ENCODE measurements around the gene ANKRD42. TPM values are rescaled to one million over a fixed set of nuclear protein-coding genes. Genes with fewer than 3 reads are reported as not detected.

ANKRD42 gene
- total and polyA plus RNA-seq, 2 of the 8 experiments (the other 6 are each of a cell fraction or from before 2014, with no cell fraction given) = 2.0 to 5.5 TPM

DNA sequence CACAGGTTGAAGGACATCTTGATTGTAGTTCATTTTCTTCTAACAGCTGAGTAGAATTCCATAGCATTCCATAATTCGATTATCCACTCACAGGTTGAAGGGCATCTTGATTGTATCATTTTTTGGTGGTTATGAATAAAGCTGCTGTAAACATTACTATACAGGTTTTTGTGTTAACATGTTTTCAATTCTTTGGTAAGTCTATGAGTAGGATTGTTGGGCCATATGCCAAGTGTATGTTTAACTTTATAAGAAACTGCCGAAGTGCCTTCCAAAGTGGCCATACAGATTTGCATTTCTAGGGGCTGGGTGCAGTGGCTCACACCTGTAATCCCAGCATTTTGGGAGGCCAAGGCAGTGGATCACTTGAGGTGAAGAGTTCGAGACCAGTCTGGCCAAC is 44.6 kb downstream of the ANKRD42 start:
- Histone ChIP-seq H4K5ac (ENCODE audit: insufficient read length, low read depth, low read length) (no peak overlapping the region), H2BK20ac (ENCODE audit: low read length) (no peak overlapping the region), H3K27ac (ENCODE audit: low read depth, low read length) (no peak overlapping the region), H2BK5ac (ENCODE audit: low read depth, low read length) (no peak overlapping the region), H2BK12ac (ENCODE audit: low read depth, low read length) (no peak overlapping the region), H4K20me1 (replicated peaks in 1 of 2; ENCODE audit: control insufficient read depth in 1 of 2, insufficient read depth in 2 of 2, low read length in 2 of 2) (no peaks in the 10 kb centered on the region), H3K27me3 (replicated peaks in 1 of 4; ENCODE audit: control insufficient read depth in 3 of 4, extremely low read depth in 1 of 4, insufficient read depth in 3 of 4, low read length in 3 of 4) (no peaks in the 10 kb centered on the region), H3K79me2 (ENCODE audit: control insufficient read depth in 1 of 2, insufficient read depth in 2 of 2, low read length in 2 of 2) (no peaks in the 10 kb centered on the region), H3K23ac (ENCODE audit: insufficient read length) (no peak overlapping the region), H4K91ac (replicated peaks; ENCODE audit: insufficient read length, low read length) (no peak overlapping the region), H3K23me2 (ENCODE audit: low read depth, low read length) (no peaks in the 10 kb centered on the region; the same call in 1 of the 2 replicates), H3K36me3 (ENCODE audit: control insufficient read depth in 2 of 4, insufficient read depth in 4 of 4, low read length in 3 of 4) (no peaks in the 10 kb centered on the region), H3K9me3 (ENCODE audit: insufficient read depth in 2 of 2, low read depth in 1 of 2, low read length in 1 of 2) (no peaks in the 10 kb centered on the region), H3K79me1 (ENCODE audit: low read depth, low read length) (no peaks in the 10 kb centered on the region), H2BK120ac (replicated peaks; ENCODE audit: low read depth, low read length) (no peak overlapping the region), H2AK5ac (ENCODE audit: low read depth, low read length) (no peak overlapping the region), H3K4me3 (ENCODE audit: extremely low read depth in 1 of 4, insufficient read depth in 2 of 4, low read depth in 3 of 4, low read length in 4 of 4) (no peak overlapping the region), H3K9ac (replicated peaks in 1 of 4; ENCODE audit: extremely low read depth in 1 of 4, low read depth in 3 of 4, low read length in 3 of 4) (no peak overlapping the region), H3K56ac (replicated peaks; ENCODE audit: insufficient read length, low read depth, low read length) (no peak overlapping the region), H3K4ac (replicated peaks; ENCODE audit: insufficient read length, low read depth, low read length) (no peak overlapping the region), H2BK15ac (ENCODE audit: low read length) (no peak overlapping the region), H3K18ac (ENCODE audit: extremely low read depth, low read length) (no peak overlapping the region), H3K4me2 (ENCODE audit: insufficient read depth in 1 of 2, low read depth in 2 of 2, low read length in 2 of 2) (no peak overlapping the region), H3K4me1 (replicated peaks in 1 of 4; ENCODE audit: control insufficient read depth in 3 of 4, insufficient read depth in 4 of 4, low read length in 3 of 4) (no peaks in the 10 kb centered on the region), H4K8ac (ENCODE audit: extremely low read depth, insufficient read depth, low read length) (no peak overlapping the region), H2AFZ (ENCODE audit: low read length) (no peak overlapping the region), H3K14ac (ENCODE audit: insufficient read length) (no peak overlapping the region)
- CTCF ChIA-PET (ENCODE audit: partially characterized antibody) = interaction anchor here (1.0 to 7.4 kb wide), 5 partner anchors 11 to 600 kb away, joined by 3 to 69 read pairs (median 6); no protein-coding TSS in a partner anchor
- POLR2A ChIA-PET (ENCODE audit: partially characterized antibody) = no interaction called here
- DNase-seq (ENCODE audit: low read depth in 1 of 2, low spot score in 2 of 2) (no peak), FAIRE-seq (no peak)
- TF ChIP-seq SIX5 (IDR thresholded peaks at IDR 0.05; ENCODE audit: low read depth, low read length) (no peak), KDM1A (IDR thresholded peaks at IDR 0.05; ENCODE audit: borderline replicate concordance, low read length) (no peak), EZH2 (IDR thresholded peaks at IDR 0.05; ENCODE audit: low read depth, low read length, severe bottlenecking) (no peak), FOSL1 (IDR thresholded peaks at IDR 0.05; ENCODE audit: insufficient read depth, low read depth, low read length) (no peak), PHF8 (conservative IDR thresholded peaks at IDR 0.05; ENCODE audit: low read depth, low read length) (no peak), HDAC2 (IDR thresholded peaks at IDR 0.05; ENCODE audit: borderline replicate concordance in 1 of 2, low read depth in 2 of 2, low read length in 2 of 2) (no peak), BRCA1 (IDR thresholded peaks at IDR 0.05; ENCODE audit: low read depth, low read length) (no peak)
- WGBS, 2 experiments (ENCODE audit: extremely low coverage in 1 of 2, insufficient coverage in 1 of 2, insufficient read length in 1 of 2, insufficient replicate concordance in 2 of 2, low coverage in 1 of 2, low lambda C conversion rate in 2 of 2, missing lambda C conversion rate in 1 of 2) = 90% methylated on average over 3 of the region's 3 CpGs; no CpG with 5 or more reads in 1 of the 2 experiments

Data from H1 (cell line).